Bronchial epithelial cell (primary cell): ENCODE measurements around the gene ZNF750. TPM values are rescaled to one million over a fixed set of nuclear protein-coding genes. Genes with fewer than 3 reads are reported as not detected.

Experiments used
- DNase-seq: peaks from one replicate; pipeline ENCODE4 v3.0.0-alpha.2; 2010; ENCODE audit warnings: low read depth
- FAIRE-seq: peaks from 2 replicates; lab custom pipeline; 2011; peaks lifted over from hg19 to GRCh38; lab: Jason Lieb, UNC
- H3K27me3 ChIP-seq: 2 replicates; pipeline ENCODE4 v1.5.1; 2011; ENCODE audit warnings: low read length; ENCODE audit not compliant: control insufficient read depth, insufficient read depth
- H3K36me3 ChIP-seq: 2 replicates; pipeline ENCODE4 v1.5.1; 2011; ENCODE audit warnings: low read length; ENCODE audit not compliant: control insufficient read depth, insufficient read depth
- H3K4me3 ChIP-seq: 2 replicates; pipeline ENCODE4 v1.5.1; 2011; ENCODE audit warnings: mild to moderate bottlenecking, low read depth, low read length, control low read depth
- total RNA-seq: library from RNA; depleted of rRNA; stranded (reverse); fragments of >200 nt; gene quantifications from 2 replicates; pipeline ENCODE4 v1.2.1, GENCODE V29; 2014
- TF ChIP-seq, protein P1 (sequence below): IDR thresholded peaks from 2 replicates; pipeline ENCODE4 v1.5.1; 2011; ENCODE audit warnings: mild to moderate bottlenecking, moderate library complexity, low read length, control low read depth, inconsistent platforms; ENCODE audit not compliant: insufficient read depth, severe bottlenecking

The ZNF750 gene
- total RNA-seq, 1 donor from 2014 or later, result 3.2 TPM

DNA sequence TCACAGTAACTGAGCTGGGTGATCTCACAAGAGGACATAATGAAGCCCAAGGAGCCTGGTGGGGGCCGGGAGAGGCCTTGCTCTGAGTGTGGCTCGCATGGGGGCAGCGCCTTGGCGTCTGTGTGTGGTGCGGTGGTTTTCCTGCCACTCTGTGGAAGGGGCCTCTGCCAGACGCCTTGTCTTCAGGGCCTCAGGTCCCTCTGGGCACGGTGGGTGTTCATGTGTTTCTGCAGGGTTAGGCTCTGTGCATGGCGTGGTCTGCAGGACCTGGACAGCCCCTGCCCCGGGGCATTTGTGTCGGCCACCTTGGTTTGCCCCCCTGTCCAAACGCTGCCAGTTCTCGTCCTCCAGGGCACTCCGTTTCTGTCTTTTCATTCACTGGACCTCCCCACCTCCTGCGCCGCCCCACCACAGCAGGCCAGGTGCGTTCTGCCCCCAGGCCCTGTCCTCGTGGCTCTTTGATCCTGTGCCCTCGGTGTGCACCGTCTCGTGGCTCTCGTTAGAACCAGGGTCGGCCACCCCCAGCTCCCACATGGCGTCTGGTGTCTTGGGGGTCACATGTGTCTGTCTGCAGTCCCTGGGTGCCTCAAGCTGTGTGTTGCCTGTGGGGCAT is 43.7 kb upstream of the ZNF750 start:
- no peak for FAIRE-seq
- TF ChIP-seq, protein P1, sequence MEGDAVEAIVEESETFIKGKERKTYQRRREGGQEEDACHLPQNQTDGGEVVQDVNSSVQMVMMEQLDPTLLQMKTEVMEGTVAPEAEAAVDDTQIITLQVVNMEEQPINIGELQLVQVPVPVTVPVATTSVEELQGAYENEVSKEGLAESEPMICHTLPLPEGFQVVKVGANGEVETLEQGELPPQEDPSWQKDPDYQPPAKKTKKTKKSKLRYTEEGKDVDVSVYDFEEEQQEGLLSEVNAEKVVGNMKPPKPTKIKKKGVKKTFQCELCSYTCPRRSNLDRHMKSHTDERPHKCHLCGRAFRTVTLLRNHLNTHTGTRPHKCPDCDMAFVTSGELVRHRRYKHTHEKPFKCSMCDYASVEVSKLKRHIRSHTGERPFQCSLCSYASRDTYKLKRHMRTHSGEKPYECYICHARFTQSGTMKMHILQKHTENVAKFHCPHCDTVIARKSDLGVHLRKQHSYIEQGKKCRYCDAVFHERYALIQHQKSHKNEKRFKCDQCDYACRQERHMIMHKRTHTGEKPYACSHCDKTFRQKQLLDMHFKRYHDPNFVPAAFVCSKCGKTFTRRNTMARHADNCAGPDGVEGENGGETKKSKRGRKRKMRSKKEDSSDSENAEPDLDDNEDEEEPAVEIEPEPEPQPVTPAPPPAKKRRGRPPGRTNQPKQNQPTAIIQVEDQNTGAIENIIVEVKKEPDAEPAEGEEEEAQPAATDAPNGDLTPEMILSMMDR, result no peak
- peaks cover 1% of the 10 kb centered on the region for H3K36me3 ChIP-seq
- H3K27me3 ChIP-seq, result no peaks in the 10 kb centered on the region
- H3K4me3 ChIP-seq, result no peak overlapping the region
- DNase-seq, result no peak

DNA sequence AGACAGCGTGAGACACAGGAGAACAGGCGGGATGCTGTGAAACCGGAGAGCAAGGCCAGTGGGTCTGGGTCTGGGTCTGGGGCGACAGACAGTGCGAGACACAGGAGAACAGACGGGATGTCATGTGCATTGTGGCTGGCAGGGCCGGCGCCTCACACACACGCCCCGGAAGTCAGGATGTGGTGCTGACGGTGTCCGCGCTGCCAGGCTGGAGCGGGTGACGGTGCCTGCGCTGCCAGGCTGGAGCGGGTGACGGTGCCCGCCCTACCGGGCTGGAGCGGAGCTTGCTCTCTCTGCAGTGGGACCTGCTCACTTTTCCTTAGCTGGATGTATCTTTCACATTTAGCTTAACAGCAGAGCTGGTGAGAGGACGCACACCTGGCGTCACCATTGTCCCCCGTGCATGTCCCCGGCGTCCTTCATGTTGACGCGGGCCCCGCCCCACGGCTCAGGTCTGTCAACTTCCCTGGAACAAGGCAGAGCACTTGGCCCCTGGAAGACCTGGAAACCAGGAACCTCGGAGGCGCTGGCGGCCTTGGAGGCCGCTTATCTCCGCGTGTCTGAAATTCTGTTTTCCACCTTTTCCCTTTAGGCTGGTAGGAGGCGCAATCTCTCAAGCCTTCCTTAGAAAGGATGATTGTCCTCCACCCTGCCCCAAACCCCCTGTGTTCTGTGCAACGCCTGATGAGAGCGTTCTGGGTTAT is 43.0 kb upstream of the ZNF750 start:
- DNase-seq (peak; percentile 23), FAIRE-seq (no peak)
- no peaks in the 10 kb centered on the region for H3K27me3 ChIP-seq
- peaks cover 1% of the 10 kb centered on the region for H3K36me3 ChIP-seq
- TF ChIP-seq, protein P1, result peak; percentile 7
- H3K4me3 ChIP-seq, result peak overlapping the region; percentile 17

DNA sequence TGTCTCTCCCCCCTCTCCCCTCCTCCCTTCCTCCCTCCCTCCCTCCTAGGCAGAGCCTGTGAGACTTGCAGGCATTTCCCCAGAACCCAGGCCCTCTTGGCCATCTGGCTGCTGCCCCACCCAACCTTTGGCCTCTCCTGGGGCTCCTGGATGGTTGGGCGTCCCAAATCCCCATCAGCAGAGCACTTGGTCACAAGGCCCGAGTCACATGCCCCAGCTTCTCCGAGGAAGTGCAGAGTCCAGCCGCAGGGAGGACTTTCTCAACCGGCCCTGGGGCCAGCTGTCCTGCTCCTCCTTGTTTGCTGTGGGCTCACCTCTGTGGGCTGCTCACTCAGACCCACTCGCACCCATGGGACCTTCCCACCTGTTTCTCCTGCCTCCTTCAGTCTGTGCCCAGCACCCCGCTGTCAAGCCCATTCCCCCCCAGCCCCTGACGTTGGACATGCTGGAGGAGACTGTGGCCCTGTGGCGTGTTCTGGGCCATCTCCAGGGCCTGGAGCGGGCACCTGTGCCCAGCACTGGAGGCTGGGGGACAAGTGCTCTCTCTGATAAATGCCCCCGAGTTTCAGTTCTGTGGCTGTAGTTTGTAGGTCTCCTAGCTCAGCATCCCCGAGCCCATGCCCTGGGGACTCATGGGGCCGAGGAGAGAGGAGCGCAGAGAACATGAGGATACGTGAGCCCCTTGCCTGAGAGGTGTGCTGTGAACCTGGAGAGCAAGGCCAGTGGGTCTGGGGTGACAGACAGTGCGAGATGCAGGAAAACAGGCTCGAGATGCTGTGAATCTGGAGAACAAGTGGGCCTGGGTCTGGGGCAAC is 42.3 kb upstream of the ZNF750 start:
- FAIRE-seq (no peak), DNase-seq (no peak)
- Histone ChIP-seq H3K36me3 (peaks cover 1% of the 10 kb centered on the region), H3K27me3 (no peaks in the 10 kb centered on the region), H3K4me3 (no peak overlapping the region)
- TF ChIP-seq, protein P1, result no peak

DNA sequence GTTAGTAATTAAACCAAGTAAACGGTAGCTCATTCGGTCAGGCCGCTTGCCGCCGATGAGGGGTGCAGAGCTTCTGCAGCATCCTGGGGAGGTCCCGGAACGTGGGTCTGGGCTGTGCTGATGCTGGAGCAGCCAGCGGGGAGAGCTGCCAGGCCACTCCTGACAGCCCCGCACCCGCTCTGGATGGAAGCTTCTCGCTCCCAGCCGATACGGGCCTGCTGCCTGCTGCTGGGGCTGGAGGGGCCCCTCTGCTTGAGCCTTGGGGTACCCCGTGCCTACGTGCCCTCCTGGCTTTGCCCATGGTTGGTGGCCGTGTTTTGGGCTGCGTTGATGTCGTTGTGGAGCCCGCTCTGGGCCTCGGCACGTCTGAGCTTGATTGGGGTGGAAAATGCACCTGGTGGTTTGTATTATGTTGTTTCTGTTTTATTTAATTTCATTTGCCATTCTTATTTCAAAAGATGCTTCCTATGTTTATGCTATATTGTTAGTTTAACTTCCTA is 41.6 kb upstream of the ZNF750 start:
- FAIRE-seq, result no peak
- TF ChIP-seq, protein P1, result no peak
- H3K36me3 ChIP-seq, result peaks cover 1% of the 10 kb centered on the region
- H3K4me3 ChIP-seq, result no peak overlapping the region
- no peak for DNase-seq
- H3K27me3 ChIP-seq, result no peaks in the 10 kb centered on the region

DNA sequence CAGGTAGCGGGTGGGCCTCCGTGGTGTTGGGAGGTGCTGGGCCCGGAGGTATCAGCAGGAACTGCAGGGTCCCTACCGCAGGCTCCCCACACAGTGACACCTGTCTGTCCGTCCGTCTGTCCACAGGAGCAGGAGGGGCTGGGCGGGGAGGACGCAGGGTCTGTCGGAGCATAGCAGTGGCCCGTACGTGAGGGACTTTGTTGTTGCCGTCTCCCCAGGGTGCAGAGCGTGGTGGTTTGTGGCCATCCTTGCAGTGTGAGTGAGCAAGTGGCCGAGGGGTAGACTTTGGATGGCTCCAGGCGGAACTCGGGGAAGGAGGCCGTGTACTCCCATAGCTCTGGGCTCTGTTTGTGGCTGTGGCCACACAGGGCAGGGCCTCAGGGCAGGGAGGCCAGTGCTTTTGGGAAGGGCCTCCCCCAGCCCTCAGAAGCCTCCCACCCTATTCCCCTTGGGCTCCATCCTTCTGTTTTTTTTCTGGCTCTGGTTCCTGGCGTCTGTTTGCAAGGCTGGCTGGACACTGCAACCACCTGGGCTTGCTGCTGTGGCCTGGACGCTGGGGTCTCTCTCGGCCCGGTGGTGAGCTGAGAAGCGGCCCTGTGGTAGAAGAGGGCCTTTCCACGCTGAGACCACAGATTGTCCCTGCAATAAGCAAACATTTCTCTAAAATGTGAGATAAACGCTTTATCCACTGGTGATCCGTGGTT is 41.0 kb upstream of the ZNF750 start:
- FAIRE-seq (no peak), DNase-seq (no peak)
- H3K27me3 ChIP-seq, result no peaks in the 10 kb centered on the region
- H3K4me3 ChIP-seq, result no peak overlapping the region
- TF ChIP-seq, protein P1, result no peak
- H3K36me3 ChIP-seq, result peaks cover 1% of the 10 kb centered on the region
